HG03135 (cell line): ENCODE results near the gene TMEM258.
A peak's percentile ranks its signal among the peaks of the same experiment; 100 is the strongest.

ENCODE experiments used
- ATAC-seq: cut with Tn5 transposase; IDR thresholded peaks from one replicate; pipeline ENCODE4 v1.9.1; 2021; ENCODE audit warnings: mild to moderate bottlenecking, moderate library complexity; ENCODE audit not compliant: unreplicated experiment

The TMEM258 gene

DNA sequence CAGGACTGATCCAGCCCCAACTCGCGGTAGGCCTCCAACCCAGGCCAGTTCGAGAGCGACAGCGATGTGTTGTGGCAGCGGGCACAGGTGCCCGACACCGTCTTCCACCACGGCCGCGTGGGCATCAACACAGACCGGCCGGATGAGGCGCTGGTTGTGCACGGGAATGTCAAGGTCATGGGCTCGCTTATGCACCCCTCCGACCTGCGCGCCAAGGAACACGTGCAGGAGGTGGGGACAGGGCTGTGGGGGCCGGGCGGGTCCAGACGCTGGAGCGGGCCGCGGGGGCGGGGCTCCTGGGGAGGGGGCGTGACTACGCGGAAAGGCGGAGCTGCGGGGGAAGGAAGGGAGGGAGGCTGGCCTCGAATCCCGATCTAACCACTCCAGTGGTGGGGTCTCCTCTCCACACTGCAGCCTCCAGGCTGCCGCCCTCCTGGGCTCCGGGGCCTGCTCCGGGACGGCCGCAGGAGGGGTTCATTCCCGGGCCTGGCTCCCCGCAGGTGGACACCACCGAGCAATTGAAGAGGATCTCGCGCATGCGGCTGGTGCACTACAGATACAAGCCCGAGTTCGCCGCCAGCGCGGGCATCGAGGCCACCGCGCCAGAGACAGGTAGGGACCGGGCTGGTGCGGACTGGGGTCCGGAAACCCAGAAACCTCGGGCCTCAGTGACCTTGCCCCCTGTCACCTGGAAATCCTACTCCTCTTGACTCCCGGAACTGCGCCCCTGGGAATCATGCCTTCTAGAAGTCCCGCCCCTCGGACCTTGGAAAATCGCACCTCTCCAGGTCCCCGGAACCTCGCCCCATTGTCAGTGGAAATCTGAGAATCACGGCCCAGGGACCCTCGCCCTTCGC is 14.9 kb downstream of the TMEM258 start:
- no peak for ATAC-seq

DNA sequence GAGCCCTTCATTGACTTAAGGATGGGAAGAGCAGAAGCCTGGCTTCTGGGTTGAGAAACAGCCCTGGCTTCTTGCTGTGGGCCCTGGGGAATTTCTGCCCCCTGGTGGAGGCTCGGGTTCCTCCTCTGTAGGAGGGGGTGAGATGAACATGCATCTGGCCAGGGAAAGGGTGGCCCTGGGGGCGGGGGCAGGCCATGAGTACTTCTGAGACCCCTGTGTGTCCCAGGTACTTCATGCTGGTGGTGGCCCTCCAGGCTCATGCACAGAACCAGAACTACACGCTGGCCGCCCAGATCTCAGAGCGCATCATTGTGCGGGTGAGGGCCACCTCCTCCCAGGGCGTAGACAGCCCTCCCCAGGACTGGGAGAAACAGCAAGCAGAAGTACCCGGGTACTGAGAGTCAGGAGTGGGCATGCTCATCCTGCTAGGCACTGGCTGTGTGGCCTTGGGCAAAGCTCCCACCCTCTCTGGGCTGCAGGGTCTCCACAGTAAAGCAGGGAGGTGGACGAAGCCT is 15.8 kb downstream of the TMEM258 start:
- peak; percentile 49 for ATAC-seq

DNA sequence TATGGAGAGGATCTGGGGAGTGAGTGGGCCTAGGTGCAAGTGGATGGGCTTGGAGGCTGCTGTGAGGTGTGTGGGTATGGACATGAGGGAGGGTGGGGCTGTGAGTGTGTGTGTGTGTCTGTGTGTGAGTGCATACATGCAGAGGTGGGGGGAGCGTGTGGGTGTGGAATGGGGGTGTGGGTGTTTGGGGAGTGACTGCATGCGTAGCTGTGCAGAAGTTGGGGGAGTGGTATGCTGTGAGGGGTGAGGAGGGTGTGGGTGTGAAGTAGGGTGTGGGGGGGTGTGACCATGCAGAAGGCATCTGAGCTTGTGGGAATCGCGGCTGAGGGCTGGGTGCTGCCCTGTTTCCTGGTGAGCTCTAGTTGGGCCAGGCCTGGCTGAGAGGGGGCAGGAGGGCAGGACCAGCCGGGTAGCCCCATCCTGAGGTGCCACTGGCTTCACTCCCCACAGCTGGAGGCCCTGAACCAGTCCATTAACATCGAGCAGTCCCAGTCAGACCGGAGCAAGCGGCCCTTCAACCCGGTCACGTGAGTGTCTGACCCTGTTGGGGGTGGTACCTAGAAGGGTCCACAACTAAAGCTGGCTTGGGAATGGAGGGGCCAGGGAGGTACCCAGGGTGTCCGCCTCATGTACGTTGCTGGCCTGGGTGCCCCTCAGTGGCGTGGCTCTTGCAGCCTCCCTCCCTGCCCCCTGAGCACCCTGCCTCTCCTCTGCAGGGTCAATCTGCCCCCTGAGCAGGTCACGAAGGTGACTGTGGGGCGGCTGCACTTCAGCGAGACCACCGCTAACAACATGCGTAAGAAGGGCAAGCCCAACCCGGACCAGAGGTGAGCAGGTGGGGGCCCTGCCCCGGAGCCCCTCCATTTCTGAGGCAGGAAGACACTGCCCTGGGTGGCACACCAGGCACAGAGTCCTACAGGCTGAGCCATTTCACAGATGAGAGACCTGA is 16.5 kb downstream of the TMEM258 start:
- ATAC-seq = no peak

DNA sequence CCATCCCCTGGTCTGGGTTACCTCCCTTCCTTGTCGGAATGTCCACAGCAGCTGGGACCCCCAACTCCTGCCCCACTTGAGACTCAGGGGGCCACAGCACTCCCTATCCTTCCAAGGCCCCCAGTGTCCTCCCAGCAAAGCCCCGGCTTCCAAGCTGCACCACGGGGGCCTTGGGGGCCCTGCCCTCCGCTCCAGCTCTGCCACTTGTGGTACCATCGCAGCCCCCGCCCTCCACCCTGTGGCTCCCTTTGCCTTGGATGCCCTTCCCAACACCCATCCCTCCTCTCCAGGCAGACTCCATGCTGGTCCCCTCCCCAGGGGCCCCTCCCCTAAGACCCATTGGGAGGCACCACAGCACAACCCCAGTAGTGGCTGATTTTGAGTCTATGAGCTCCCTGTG is 17.3 kb downstream of the TMEM258 start:
- ATAC-seq = no peak

- ATAC-seq = no peak
Observed at GRCh38 chr11:61774411-61774810, 18.0 kb downstream of the TMEM258 start.

GRCh38 chr11:61773809-61774208 is 18.6 kb downstream of the TMEM258 start:
- no peak for ATAC-seq

- no peak for ATAC-seq
Observed at GRCh38 chr11:61773356-61773755, 19.0 kb downstream of the TMEM258 start.

- no peak for ATAC-seq
Observed at GRCh38 chr11:61771985-61772455, 20.4 kb downstream of the TMEM258 start.

GRCh38 chr11:61771195-61771894 is 21.1 kb downstream of the TMEM258 start:
- no peak for ATAC-seq

- no peak for ATAC-seq
Observed at GRCh38 chr11:61769946-61770683, 22.3 kb downstream of the TMEM258 start.

- no peak for ATAC-seq
Observed at GRCh38 chr11:61769169-61769920, 23.1 kb downstream of the TMEM258 start.

- ATAC-seq = no peak
Observed at GRCh38 chr11:61768376-61769076, 23.9 kb downstream of the TMEM258 start.

DNA sequence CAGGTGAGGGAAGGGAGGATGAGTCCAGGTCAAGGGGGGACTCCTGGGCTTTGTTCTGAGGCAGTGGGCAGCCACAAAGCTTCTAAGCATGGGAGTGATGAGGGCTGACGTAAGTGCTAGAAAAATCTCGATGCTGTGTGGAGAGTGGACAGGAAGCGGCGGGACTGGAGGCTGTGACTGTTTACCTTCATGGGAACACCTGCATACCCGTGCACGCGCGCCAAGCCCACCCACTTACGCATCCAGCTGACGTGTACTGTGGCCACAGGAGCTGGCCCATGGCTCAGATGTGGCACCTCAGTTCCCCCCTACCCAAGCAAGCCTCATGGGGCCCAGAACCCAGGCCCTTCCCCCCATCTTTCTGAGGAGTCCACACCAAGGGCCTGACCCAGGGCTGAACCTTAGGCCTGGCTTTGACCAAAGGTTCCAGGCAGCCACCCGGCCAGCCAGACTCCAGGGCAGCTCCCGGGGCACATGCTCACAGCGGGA is 26.0 kb downstream of the TMEM258 start:
- no peak for ATAC-seq

GRCh38 chr11:61765550-61766253 is 26.7 kb downstream of the TMEM258 start:
- no peak for ATAC-seq

DNA sequence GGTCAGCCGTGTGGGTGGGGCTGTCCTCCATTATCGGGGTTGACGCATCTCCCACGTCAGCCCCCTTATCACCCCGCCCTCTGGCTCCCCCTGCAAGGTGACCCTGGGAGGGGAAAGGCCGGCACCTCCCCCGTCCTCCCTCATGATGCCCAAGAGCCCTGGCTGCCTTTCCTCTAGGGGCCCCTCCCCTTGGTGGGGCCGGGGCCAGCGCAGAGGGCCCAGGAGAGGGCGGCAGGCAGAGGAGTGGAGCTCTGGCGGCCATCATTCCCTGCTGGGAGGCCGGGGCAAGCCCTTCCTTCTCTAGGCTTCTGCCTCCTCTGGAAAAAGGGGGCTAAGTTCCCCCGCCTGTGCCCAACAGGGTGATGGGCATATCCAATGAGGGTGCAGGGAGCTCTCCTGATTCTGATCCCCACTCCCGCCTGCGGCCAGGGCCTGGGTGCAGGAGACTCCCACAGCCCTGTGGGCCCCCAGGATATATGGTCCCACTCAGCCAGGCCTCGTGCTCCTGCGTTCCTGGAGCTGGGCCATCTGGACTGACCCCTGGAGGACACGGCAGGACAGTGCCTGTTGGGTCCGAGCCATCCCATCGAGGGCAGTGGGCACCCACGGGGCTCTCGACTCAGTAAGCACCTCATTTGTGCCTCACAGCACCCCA is 27.7 kb downstream of the TMEM258 start:
- no peak for ATAC-seq

GRCh38 chr11:61763930-61764605 is 28.3 kb downstream of the TMEM258 start:
- ATAC-seq = no peak

- no peak for ATAC-seq
Observed at GRCh38 chr11:61762798-61763197, 29.6 kb downstream of the TMEM258 start.
